ENCODE measurements around the gene KRTAP4-11. TPM values are rescaled to one million over a fixed set of nuclear protein-coding genes. Genes with fewer than 3 reads are reported as not detected.
"Not testable (repeated sequence)": the region's sequence is repeated elsewhere in the genome, so short reads cannot be mapped to it uniquely, and the experiment has no call there.

KRTAP4-11 gene
- total RNA-seq, 2 experiments from 2014 or later: not detected

- peaks cover 5% of the 10 kb centered on the region for H3K27me3 Mint-ChIP-seq
- no peak overlapping the region for H3K27ac Mint-ChIP-seq
- ChIA-PET CTCF (interaction anchor here (0.6 kb wide), 1 partner anchor 153 kb away, joined by 4 read pairs; no protein-coding TSS in a partner anchor), POLR2A (no interaction called here)
- H3K9me3 Mint-ChIP-seq: peaks cover 13% of the 10 kb centered on the region
- H3K4me3 Mint-ChIP-seq: no peak overlapping the region
- peaks cover 2% of the 10 kb centered on the region for H3K36me3 Mint-ChIP-seq (ENCODE audit: low read depth)
- no peak for DNase-seq
- H3K4me1 Mint-ChIP-seq: peaks cover 22% of the 10 kb centered on the region
These were observed 548 bp upstream of the KRTAP4-11 start for GRCh38 chr17:41118721-41119120.

- Mint-ChIP-seq H3K4me3 (no peak overlapping the region), H3K9me3 (peaks cover 9% of the 10 kb centered on the region), H3K4me1 (peaks cover 13% of the 10 kb centered on the region), H3K27ac (no peak overlapping the region), H3K36me3 (ENCODE audit: low read depth) (peaks cover 2% of the 10 kb centered on the region), H3K27me3 (peaks cover 5% of the 10 kb centered on the region)
- ChIA-PET POLR2A (no interaction called here), CTCF (no interaction called here)
- DNase-seq: no peak
These were observed 1.9 kb downstream of the KRTAP4-11 start for GRCh38 chr17:41116297-41116696.

DNA sequence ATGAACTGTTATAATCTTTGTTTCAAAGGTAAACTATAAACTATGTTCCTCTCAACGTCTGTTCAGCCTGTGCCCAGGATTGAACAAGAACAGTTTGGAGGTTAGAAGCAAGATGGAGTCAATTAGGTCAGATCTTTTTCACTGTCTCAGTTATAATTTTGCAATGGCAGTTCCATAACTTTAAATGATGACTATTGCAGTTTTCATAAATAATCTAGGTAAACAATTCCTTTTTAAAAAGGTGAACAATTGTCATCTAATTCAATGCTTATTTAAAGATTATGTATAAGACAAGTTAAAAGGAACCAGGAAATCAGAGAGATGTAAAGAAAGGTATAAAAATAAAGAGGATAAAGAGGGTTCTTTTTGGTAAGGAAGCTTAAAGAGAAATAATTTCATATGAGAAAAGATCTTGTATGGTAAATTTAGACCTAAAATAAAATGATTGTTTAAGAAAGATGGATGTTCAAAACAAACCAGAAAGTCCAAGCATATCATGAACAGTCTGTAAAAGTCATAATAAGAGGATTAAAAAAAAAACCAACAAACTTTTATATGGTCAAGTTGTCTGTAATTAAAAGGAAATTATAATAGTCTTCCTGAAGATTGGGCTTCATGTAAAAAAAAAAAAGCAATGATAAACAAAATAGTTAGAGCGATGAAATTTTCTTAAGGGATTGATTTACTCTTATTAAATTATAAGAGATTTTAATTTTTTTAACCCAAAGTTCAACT is 6.9 kb downstream of the KRTAP4-11 start:
- CTCF ChIA-PET: interaction anchor here (0.7 kb wide), 1 partner anchor 78 kb away, joined by 3 read pairs; the partner anchor contains the start of gene KRTAP9-1
- no peak overlapping the region for H3K27ac Mint-ChIP-seq
- H3K4me3 Mint-ChIP-seq: no peak overlapping the region
- H3K4me1 Mint-ChIP-seq: peaks cover 11% of the 10 kb centered on the region
- H3K36me3 Mint-ChIP-seq (ENCODE audit: low read depth): peaks cover 2% of the 10 kb centered on the region
- peaks cover 12% of the 10 kb centered on the region for H3K9me3 Mint-ChIP-seq
- peaks cover 14% of the 10 kb centered on the region for H3K27me3 Mint-ChIP-seq
- no peak for DNase-seq
- POLR2A ChIA-PET: no interaction called here

DNA sequence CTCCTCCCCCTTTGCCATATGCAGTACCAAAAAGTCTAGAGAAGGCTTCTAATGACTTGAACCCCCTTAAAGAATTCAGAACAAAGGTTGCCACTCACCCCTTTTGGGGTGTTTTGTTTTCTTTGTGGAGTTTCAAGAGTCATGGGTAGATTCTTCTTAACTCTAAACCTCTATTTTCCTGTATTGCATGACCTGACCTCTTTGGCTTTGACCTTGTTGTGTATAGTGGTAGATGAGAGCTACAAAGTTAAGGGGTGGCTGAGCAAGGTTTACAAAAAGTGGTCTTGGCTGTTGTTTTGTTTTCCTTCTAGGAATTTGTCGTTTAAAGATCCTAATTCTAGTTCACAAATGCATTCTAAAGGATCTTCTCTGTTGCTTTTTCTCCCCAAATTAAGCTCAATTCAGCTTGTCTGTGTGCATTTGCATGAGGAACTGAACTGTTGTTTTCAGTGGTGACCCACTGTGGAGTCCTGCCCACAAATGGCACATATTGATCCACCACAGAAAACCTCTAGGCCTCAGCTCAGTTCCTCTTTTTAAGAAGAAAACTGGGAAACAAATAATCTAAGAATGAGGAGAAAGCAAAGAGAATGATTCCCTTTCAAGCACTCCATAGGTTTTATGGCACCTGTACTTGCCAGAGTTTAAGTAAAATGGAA is 9.3 kb downstream of the KRTAP4-11 start:
- H3K27me3 Mint-ChIP-seq; CTCF ChIA-PET; H3K4me3 Mint-ChIP-seq; POLR2A ChIA-PET; H3K36me3 Mint-ChIP-seq (ENCODE audit: low read depth); DNase-seq; H3K27ac Mint-ChIP-seq: not testable (repeated sequence)
- H3K9me3 Mint-ChIP-seq: peaks cover 12% of the 10 kb centered on the region
- H3K4me1 Mint-ChIP-seq: peaks cover 11% of the 10 kb centered on the region

GRCh38 chr17:41107941-41108450 is 10.2 kb downstream of the KRTAP4-11 start:
- H3K27ac Mint-ChIP-seq: no peak overlapping the region
- H3K27me3 Mint-ChIP-seq: peaks cover 9% of the 10 kb centered on the region
- peaks cover 11% of the 10 kb centered on the region for H3K4me1 Mint-ChIP-seq
- no peak for DNase-seq
- H3K4me3 Mint-ChIP-seq: no peak overlapping the region
- ChIA-PET CTCF (no interaction called here), POLR2A (no interaction called here)
- H3K36me3 Mint-ChIP-seq (ENCODE audit: low read depth): peaks cover 2% of the 10 kb centered on the region
- peaks cover 9% of the 10 kb centered on the region for H3K9me3 Mint-ChIP-seq

GRCh38 chr17:41105347-41105746 is 12.8 kb downstream of the KRTAP4-11 start, which contains the start of gene KRTAP4-9:
Gene KRTAP4-9, plus strand, starts transcription at chr17:41105389. Its CDS starts 0 bp downstream, at chr17:41105389.
- DNase-seq; H3K27ac Mint-ChIP-seq; POLR2A ChIA-PET; H3K9me3 Mint-ChIP-seq; H3K27me3 Mint-ChIP-seq; H3K4me3 Mint-ChIP-seq; H3K36me3 Mint-ChIP-seq (ENCODE audit: low read depth); CTCF ChIA-PET: not testable (repeated sequence)
- peaks cover 12% of the 10 kb centered on the region for H3K4me1 Mint-ChIP-seq

DNA sequence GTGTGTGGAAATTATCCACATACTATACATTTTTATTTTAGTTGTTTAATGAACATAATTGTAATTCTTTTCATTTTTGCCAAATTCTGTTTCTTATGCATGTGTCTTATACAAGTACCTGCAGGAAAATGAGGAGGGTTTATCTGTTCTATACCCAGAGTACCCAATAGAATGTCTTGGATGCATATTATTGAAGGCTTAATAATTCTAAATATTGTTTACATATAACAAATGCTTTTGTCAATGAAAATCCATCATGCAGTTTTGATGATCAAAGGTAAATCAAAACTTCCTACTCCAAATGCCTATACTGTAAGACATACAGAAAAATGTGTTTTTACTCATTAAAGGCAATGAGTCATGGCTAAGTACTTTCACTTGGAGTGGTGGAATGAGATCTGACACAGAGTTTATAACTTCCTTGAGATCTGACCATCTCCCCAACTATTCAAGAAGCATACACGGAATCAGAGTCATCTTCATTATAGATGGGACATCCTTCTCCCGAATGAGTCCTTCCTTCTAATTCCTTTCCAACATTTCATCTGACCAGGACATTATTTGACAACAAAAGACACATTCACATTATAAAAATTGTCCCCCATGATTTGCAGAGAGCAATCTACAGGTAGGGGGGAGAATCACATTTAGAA is 13.7 kb downstream of the KRTAP4-11 start:
- H3K4me1 Mint-ChIP-seq: peaks cover 14% of the 10 kb centered on the region
- CTCF ChIA-PET; H3K4me3 Mint-ChIP-seq; H3K27ac Mint-ChIP-seq; DNase-seq; H3K27me3 Mint-ChIP-seq; H3K9me3 Mint-ChIP-seq; POLR2A ChIA-PET; H3K36me3 Mint-ChIP-seq (ENCODE audit: low read depth): not testable (repeated sequence)

GRCh38 chr17:41103896-41104295 is 14.3 kb downstream of the KRTAP4-11 start:
- Mint-ChIP-seq H3K4me1 (peaks cover 13% of the 10 kb centered on the region), H3K36me3 (ENCODE audit: low read depth) (no peaks in the 10 kb centered on the region), H3K27ac (no peak overlapping the region), H3K27me3 (peaks cover 8% of the 10 kb centered on the region), H3K9me3 (peaks cover 7% of the 10 kb centered on the region), H3K4me3 (no peak overlapping the region)
- DNase-seq: no peak
- ChIA-PET POLR2A (no interaction called here), CTCF (no interaction called here)

- H3K4me1 Mint-ChIP-seq: peaks cover 3% of the 10 kb centered on the region
- POLR2A ChIA-PET: no interaction called here
- H3K9me3 Mint-ChIP-seq: no peaks in the 10 kb centered on the region
- CTCF ChIA-PET: no interaction called here
- H3K27ac Mint-ChIP-seq: no peak within 1 kb of the TSS
- H3K36me3 Mint-ChIP-seq (ENCODE audit: low read depth): no peaks in the 10 kb centered on the region
- peaks cover 2% of the 10 kb centered on the region for H3K27me3 Mint-ChIP-seq
- DNase-seq: no peak
- no peak within 1 kb of the TSS for H3K4me3 Mint-ChIP-seq
These were observed 16.4 kb downstream of the KRTAP4-11 start, which contains the start of gene KRTAP4-16 for GRCh38 chr17:41101586-41102259. Gene KRTAP4-16, minus strand, starts transcription at chr17:41102209. Its CDS starts 0 bp downstream, at chr17:41102209.

GRCh38 chr17:41099682-41100480 is 18.3 kb downstream of the KRTAP4-11 start:
- POLR2A ChIA-PET; H3K27me3 Mint-ChIP-seq; H3K27ac Mint-ChIP-seq; CTCF ChIA-PET; H3K4me1 Mint-ChIP-seq; H3K36me3 Mint-ChIP-seq (ENCODE audit: low read depth); H3K9me3 Mint-ChIP-seq; H3K4me3 Mint-ChIP-seq; DNase-seq: not testable (repeated sequence)

- ChIA-PET POLR2A (no interaction called here), CTCF (no interaction called here)
- H3K9me3 Mint-ChIP-seq: no peaks in the 10 kb centered on the region
- no peak overlapping the region for H3K4me3 Mint-ChIP-seq
- H3K4me1 Mint-ChIP-seq: peaks cover 3% of the 10 kb centered on the region
- DNase-seq: no peak
- H3K27me3 Mint-ChIP-seq: peaks cover 2% of the 10 kb centered on the region
- no peak overlapping the region for H3K27ac Mint-ChIP-seq
- H3K36me3 Mint-ChIP-seq (ENCODE audit: low read depth): no peaks in the 10 kb centered on the region
These were observed 19.7 kb downstream of the KRTAP4-11 start for GRCh38 chr17:41098481-41098880.

DNA sequence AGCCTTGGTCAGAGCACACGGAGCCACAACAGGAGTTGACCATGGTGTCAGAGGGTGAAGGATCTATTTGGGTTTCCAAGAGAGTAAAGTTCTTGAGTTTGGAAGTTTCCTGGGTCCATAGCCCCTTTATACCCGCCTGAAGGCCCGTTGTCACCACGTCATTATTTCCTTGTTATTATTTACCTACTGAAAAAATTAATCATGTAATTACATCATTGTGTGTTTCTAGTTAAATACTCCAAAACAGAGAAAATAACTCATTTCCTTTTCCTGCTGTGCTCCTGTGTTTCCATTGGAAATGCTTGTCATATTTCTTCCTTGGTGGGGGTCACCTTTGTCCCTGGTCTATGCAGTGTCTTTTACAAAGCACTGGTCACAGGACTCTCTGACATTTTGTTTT is 20.1 kb downstream of the KRTAP4-11 start, which contains the start of gene KRTAP4-8:
Gene KRTAP4-8, minus strand, starts transcription at position 101 of the 400 bp plus-strand sequence. Its CDS starts 58 bp downstream, at position 43.
- Mint-ChIP-seq H3K4me1 (peaks cover 3% of the 10 kb centered on the region), H3K9me3 (peaks cover 2% of the 10 kb centered on the region), H3K27me3 (peaks cover 2% of the 10 kb centered on the region), H3K27ac (no peak within 1 kb of the TSS), H3K4me3 (no peak within 1 kb of the TSS), H3K36me3 (ENCODE audit: low read depth) (no peaks in the 10 kb centered on the region)
- POLR2A ChIA-PET: no interaction called here
- CTCF ChIA-PET: no interaction called here
- DNase-seq: no peak
